HepG2 (cell line): ENCODE measurements around the gene SLC22A7. TPM values are rescaled to one million over a fixed set of nuclear protein-coding genes. Genes with fewer than 3 reads are reported as not detected.
A peak's percentile ranks its signal among the peaks of the same experiment; 100 is the strongest.
"Not testable (repeated sequence)": the region's sequence is repeated elsewhere in the genome, so short reads cannot be mapped to it uniquely, and the experiment has no call there.

Experiments used
- ATAC-seq: fragments of 200-7000 bp; cut with Tn5 transposase; 3 replicates; pipeline ENCODE4 v1.9.1; 2020; ENCODE audit warnings: mild to moderate bottlenecking, moderate library complexity
- BruUV-seq: library from RNA; stranded (reverse); fragments of 400-500 nt; replicated peaks from 2 replicates; lab custom pipeline; 2021; lab: Mats Ljungman, UMichigan
- CTCF ChIA-PET: fragments of 300-600 bp; formaldehyde crosslinking; extraction: SDS; loops from one replicate; lab custom pipeline; 2021; ENCODE audit warnings: low total read pairs, inconsistent platforms, low intra/inter-chr PET ratio; lab: Yijun Ruan, JAX
- POLR2A ChIA-PET: fragments of 350-600 bp; sonication (Branson Sonifier 250); formaldehyde crosslinking; loops from one replicate; lab custom pipeline; 2020; ENCODE audit warnings: antibody characterized with exemption, inconsistent platforms; lab: Yijun Ruan, JAX
- DNase-seq: peaks from one replicate; pipeline ENCODE4 v3.0.0-alpha.2; 2015; ENCODE audit warnings: low spot score
- FAIRE-seq: peaks from 3 replicates; lab custom pipeline; 2011; peaks lifted over from hg19 to GRCh38; lab: Jason Lieb, UNC
- H2AFZ ChIP-seq: one replicate; pipeline ENCODE4 v1.6.1; 2011; ENCODE audit warnings: low read length, inconsistent platforms
- H3K27ac ChIP-seq: fragments of 300-600 bp; 3 replicates; pipeline ENCODE4 v1.8.0; 2011; ENCODE audit warnings: mixed run types, mild to moderate bottlenecking, mixed read lengths, low read length, inconsistent platforms; ENCODE audit not compliant: insufficient read depth; ENCODE audit errors: extremely low read length
- H3K27me3 ChIP-seq, 2 experiments: fragments of 200-600 bp in 1 of 2; 2 replicates in 1 of 2; 3 replicates in 1 of 2; pipeline versions ENCODE4 v1.6.0 to v1.8.0; 2011; ENCODE audit warnings: low read length in 2 of 2, mild to moderate bottlenecking in 2 of 2, moderate library complexity in 2 of 2, inconsistent platforms in 1 of 2; ENCODE audit not compliant: insufficient read depth in 2 of 2, control insufficient read depth in 1 of 2
- H3K36me3 ChIP-seq, 2 experiments: fragments of 200-600 bp in 1 of 2; replicated peaks in 1 of 2; 2 replicates in 1 of 2; 3 replicates in 1 of 2; pipeline versions ENCODE4 v1.5.1 to v1.8.0; 2011; ENCODE audit warnings: low read length in 2 of 2, inconsistent platforms in 1 of 2; ENCODE audit not compliant: insufficient read depth in 2 of 2, control insufficient read depth in 1 of 2
- H3K4me1 ChIP-seq: 2 replicates; pipeline ENCODE4 v1.5.1; 2012; ENCODE audit warnings: low read length, inconsistent platforms; ENCODE audit not compliant: insufficient read depth
- H3K4me2 ChIP-seq: 2 replicates; pipeline ENCODE4 v1.6.0; 2011; ENCODE audit warnings: low read depth, low read length, inconsistent platforms
- H3K4me3 ChIP-seq, 3 experiments: fragments of 200-600 bp in 1 of 3; sonication (generic), shearing (Covaris generic) in 1 of 3; replicated peaks in 1 of 3; 2 replicates each; pipeline ENCODE4 v1.5.1; 2011 to 2016; ENCODE audit warnings: low read length in 3 of 3, inconsistent platforms in 2 of 3, low read depth in 2 of 3, mild to moderate bottlenecking in 2 of 3, control low read depth in 1 of 3, mixed read lengths in 1 of 3; ENCODE audit not compliant: insufficient read depth in 1 of 3
- H3K79me2 ChIP-seq: one replicate; pipeline ENCODE4 v1.6.1; 2011; ENCODE audit warnings: low read length, inconsistent platforms; ENCODE audit not compliant: insufficient read depth
- H3K9ac ChIP-seq: 2 replicates; pipeline ENCODE4 v1.6.0; 2011; ENCODE audit warnings: mild to moderate bottlenecking, low read depth, low read length, inconsistent platforms; ENCODE audit not compliant: insufficient read depth
- H3K9me3 ChIP-seq: 2 replicates; pipeline ENCODE4 v1.5.1; 2012; ENCODE audit warnings: mild to moderate bottlenecking, low read length
- H4K20me1 ChIP-seq: 2 replicates; pipeline ENCODE4 v1.6.0; 2011; ENCODE audit warnings: inconsistent platforms, mild to moderate bottlenecking, low read length, moderate library complexity; ENCODE audit not compliant: insufficient read depth
- ATM ChIP-seq: fragments of 450-650 bp; IDR thresholded peaks from 2 replicates; pipeline ENCODE4 v1.7.1; 2017; ENCODE audit warnings: mild to moderate bottlenecking, borderline replicate concordance
- KLF15 ChIP-seq: sonication (generic); formaldehyde crosslinking; IDR thresholded peaks from 2 replicates; pipeline ENCODE4 v1.8.1; 2023; ENCODE audit warnings: borderline replicate concordance, mild to moderate bottlenecking, inconsistent platforms, missing genetic modification reagents, mixed read lengths
- ZNF121 ChIP-seq: sonication (generic); formaldehyde crosslinking; IDR thresholded peaks from 2 replicates; pipeline ENCODE4 v1.5.0; 2020; ENCODE audit warnings: mild to moderate bottlenecking, missing genetic modification reagents
- WGBS: methylation state at CpG from one replicate; pipeline ENCODE4 v1.1.6; 2017; ENCODE audit warnings: low lambda C conversion rate; 5-methylcytosine and 5-hydroxymethylcytosine counted together
- in situ Hi-C: cut with HindIII; loops from 2 replicates; pipeline ENCODE4 v1.10.0; 2017; ENCODE audit warnings: low pct_unique_long_range_greater_than_20kb; ENCODE audit not compliant: extremely low pct_ligation_motif_present
- intact Hi-C: fragments of 100-400 bp; cut with micrococcal nuclease; formaldehyde crosslinking; loops from one replicate; pipeline ENCODE4 v1.10.0; 2022; ENCODE audit not compliant: unreplicated experiment
- polyA plus RNA-seq, 8 experiments: library from polyadenylated mRNA; depleted of rRNA in 3 of 8; stranded (reverse) in 7 of 8; unstranded in 1 of 8; fragments of >200 nt; fragmentation: Illumina TruSeq in 4 of 8; extraction: Trizol in 4 of 8; gene quantifications; 2 replicates each; pipeline versions ENCODE4 v1.2.1 to v1.2.3, GENCODE V29; 2011 to 2016; ENCODE audit warnings: low read depth in 4 of 8, missing spikeins in 1 of 8, mixed read lengths in 1 of 8; ENCODE audit not compliant: insufficient read depth in 1 of 8
- total RNA-seq, 5 experiments: library from RNA; depleted of rRNA; stranded (reverse); fragments of >200 nt; fragmentation: Illumina TruSeq; extraction: Trizol; gene quantifications; 2 replicates each; pipeline ENCODE4 v1.2.3, GENCODE V29; 2016; ENCODE audit warnings: low read depth in 1 of 5

Gene SLC22A7
- total and polyA plus RNA-seq, 2 of the 13 experiments (the other 11 are each of a cell fraction or from before 2014, with no cell fraction given), result 5.3 to 22.6 TPM

GRCh38 chr6:43346243-43346642, 48.2 kb downstream of the SLC22A7 start:
- ATAC-seq, in situ Hi-C loops: not testable (repeated sequence)

GRCh38 chr6:43347021-43347420, 49.0 kb downstream of the SLC22A7 start:
- ATAC-seq (no peak), DNase-seq (no peak), FAIRE-seq (no peak)
- H2AFZ ChIP-seq, result no peak overlapping the region
- no peaks in the 10 kb centered on the region for H3K79me2 ChIP-seq
- CTCF ChIA-PET, result no interaction called here
- no peak overlapping the region for H3K4me3 ChIP-seq
- no peak overlapping the region for H3K4me2 ChIP-seq
- H3K9me3 ChIP-seq, result no peaks in the 10 kb centered on the region
- BruUV-seq, result no TSS peak
- POLR2A ChIA-PET, result no interaction called here
- no peaks in the 10 kb centered on the region for H4K20me1 ChIP-seq
- WGBS, result 73% methylated on average over 3 of the region's 3 CpGs
- no peak overlapping the region for H3K27ac ChIP-seq
- H3K36me3 ChIP-seq, result peaks cover 22 to 53% of the 10 kb centered on the region in 2 experiments
- no peaks in the 10 kb centered on the region for H3K27me3 ChIP-seq
- no peak overlapping the region for H3K9ac ChIP-seq
- no peaks in the 10 kb centered on the region for H3K4me1 ChIP-seq
- in situ Hi-C loops (no loop called here), intact Hi-C loops (no loop called here)
- TF ChIP-seq ATM, result peak; percentile 47; the same call in 1 of the 2 replicates
- TF ChIP-seq KLF15 (CRISPR knock-in tag), result no peak

More at GRCh38 chr6:43346243-43346642, 48.2 kb downstream of the SLC22A7 start:
- H4K20me1 ChIP-seq, H3K4me2 ChIP-seq, DNase-seq, CTCF ChIA-PET, FAIRE-seq, H3K9ac ChIP-seq, H3K27ac ChIP-seq, H3K4me3 ChIP-seq, H3K27me3 ChIP-seq, intact Hi-C loops, BruUV-seq, H3K79me2 ChIP-seq, H3K4me1 ChIP-seq, H3K9me3 ChIP-seq, H2AFZ ChIP-seq: not testable (repeated sequence)
- 97% methylated on average over 11 of the region's 11 CpGs for WGBS
- H3K36me3 ChIP-seq, result peaks cover 23 to 57% of the 10 kb centered on the region in 2 experiments
- POLR2A ChIA-PET, result interaction anchor here (0.6 to 0.7 kb wide), 2 partner anchors 71 to 143 kb away, joined by 3 read pairs; no protein-coding TSS in a partner anchor
- TF ChIP-seq ZNF121 (CRISPR knock-in tag), result 0 out of 2 replicates have a peak, but pooled peaks have one; percentile 53
